Adrenal gland (tissue), 12 donors: ENCODE data around the gene UTP11. TPM values are rescaled to one million over a fixed set of nuclear protein-coding genes. Genes with fewer than 3 reads are reported as not detected.

Experiments
- DNase-seq, 7 donors: peaks; one replicate each; pipeline ENCODE4 v3.0.0-alpha.2; 2019 to 2020
- H3K27ac ChIP-seq, 5 donors: fragments of 200-600 bp; sonication (generic) in 4 of 5; 1 replicate in 3 of 5; 2 replicates in 2 of 5; pipeline versions ENCODE4 v1.5.1 to v1.8.0; 2016 to 2020; ENCODE audit warnings: mild to moderate bottlenecking in 1 of 5
- H3K27me3 ChIP-seq: fragments of 200-600 bp; 2 replicates; pipeline ENCODE4 v1.8.0; 2021
- H3K36me3 ChIP-seq, 2 donors: fragments of 200-600 bp; replicated peaks in 1 of 2; 1 replicate in 1 of 2; 2 replicates in 1 of 2; pipeline versions ENCODE4 v1.5.1 to v1.8.0; 2018 to 2022
- H3K4me1 ChIP-seq, 2 donors: fragments of 200-600 bp; replicated peaks in 1 of 2; 1 replicate in 1 of 2; 2 replicates in 1 of 2; pipeline versions ENCODE4 v1.5.1 to v1.8.0; 2018 to 2021
- H3K4me3 ChIP-seq, 4 donors: fragments of 200-600 bp; sonication (generic) in 3 of 4; one replicate each; pipeline ENCODE4 v1.5.1; 2016 to 2018
- H3K9me3 ChIP-seq, 3 donors: fragments of 200-600 bp; sonication (generic) in 1 of 3; replicated peaks in 1 of 3; 1 replicate in 2 of 3; 2 replicates in 1 of 3; pipeline versions ENCODE4 v1.5.1 to v1.8.0; 2016 to 2021
- POLR2A ChIP-seq, 2 donors: fragments of 450-650 bp; IDR thresholded peaks; one replicate each; pipeline ENCODE4 v1.6.1; 2017; ENCODE audit warnings: antibody characterized with exemption in 2 of 2, mild to moderate bottlenecking in 2 of 2, moderate library complexity in 1 of 2
- WGBS, 4 donors: extraction: QIAGEN DNeasy Blood & Tissue Kit in 2 of 4; methylation state at CpG; one replicate each; pipeline versions ENCODE4 v1.1.5 to v1.1.7; 2013 to 2017; 5-methylcytosine and 5-hydroxymethylcytosine counted together
- intact Hi-C, 2 donors: fragments of 100-400 bp; cut with DNase I; formaldehyde crosslinking; loops; one replicate each; pipeline versions ENCODE4 v1.14.1 to v1.15.0; 2022 to 2023
- polyA plus RNA-seq, 3 donors: library from polyadenylated mRNA; stranded (reverse); fragments of 200-250 nt in 2 of 3; fragments of 350-450 nt in 1 of 3; fragmentation: Illumina TruSeq in 1 of 3; extraction: RNeasy Lipid Tissue Mini Kit (QIAGEN cat#74804) in 1 of 3; gene quantifications; one replicate each; pipeline ENCODE4 v1.2.3, GENCODE V29; 2013 to 2014
- total RNA-seq, 9 donors: library from RNA; depleted of rRNA in 4 of 9; stranded (reverse); fragments of >200 nt in 4 of 9; fragments of 120-200 nt in 1 of 9; fragmentation: NEBNext Ultra II Directional in 1 of 9; extraction: Animal tissue kit (Norgen Biotek cat#: 25700) in 1 of 9; gene quantifications; one replicate each; pipeline versions ENCODE4 v1.1.0 to v1.2.4, GENCODE V29; 2013 to 2023
- TF ChIP-seq, protein P1 (sequence below), 6 experiments: fragments of 450-650 bp in 4 of 6; fragments of 200-600 bp in 2 of 6; sonication (generic) in 1 of 6; IDR thresholded peaks; 1 replicate in 5 of 6; 2 replicates in 1 of 6; pipeline versions ENCODE4 v1.5.1 to v1.8.0; 2016 to 2021; ENCODE audit warnings: antibody characterized with exemption in 6 of 6, mild to moderate bottlenecking in 2 of 6, moderate library complexity in 1 of 6
- donor health status: healthy with polysubstance abuse.
- donor health status: Bipolar disorder and iron deficiency.
- donor health status: DM: yes; HTN: yes; CAD: no.
- donor health status: DM: no; HTN: no; CAD: no.
- donor health status: DM: no; HTN: no; CAD: no.
- donor health status: DM: yes; HTN: yes; CAD: no.

Gene UTP11
- total and polyA plus RNA-seq, 12 donors, result 16.0 to 133 (median 37.4) TPM

DNA sequence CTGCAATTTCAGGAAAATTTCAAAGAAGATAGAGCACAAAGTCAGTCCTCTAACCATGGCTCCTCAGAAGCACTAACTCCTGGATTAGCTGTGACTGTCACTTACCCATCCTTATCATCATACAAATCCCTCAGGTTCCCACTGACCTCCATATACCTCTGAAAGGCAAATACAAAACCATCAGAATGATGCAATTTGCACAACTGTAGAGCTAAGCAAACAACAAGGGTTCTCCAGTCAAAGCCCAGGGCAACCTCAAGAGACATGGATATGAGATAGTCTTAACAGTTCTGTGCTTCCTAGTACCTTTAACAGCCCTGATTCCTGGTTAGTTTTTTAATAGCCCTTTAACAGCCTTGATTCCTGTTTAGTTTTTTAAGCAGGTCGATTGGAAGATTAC, 24.9 kb upstream of the UTP11 start:
- Histone ChIP-seq H3K27ac (no peak overlapping the region), H3K36me3 (peaks cover 0 to 49% of the 10 kb centered on the region in 2 donors), H3K9me3 (no peaks in the 10 kb centered on the region), H3K4me1 (peaks cover 9 to 15% of the 10 kb centered on the region in 2 donors), H3K4me3 (no peak overlapping the region), H3K27me3 (no peaks in the 10 kb centered on the region)
- TF ChIP-seq, protein P1, sequence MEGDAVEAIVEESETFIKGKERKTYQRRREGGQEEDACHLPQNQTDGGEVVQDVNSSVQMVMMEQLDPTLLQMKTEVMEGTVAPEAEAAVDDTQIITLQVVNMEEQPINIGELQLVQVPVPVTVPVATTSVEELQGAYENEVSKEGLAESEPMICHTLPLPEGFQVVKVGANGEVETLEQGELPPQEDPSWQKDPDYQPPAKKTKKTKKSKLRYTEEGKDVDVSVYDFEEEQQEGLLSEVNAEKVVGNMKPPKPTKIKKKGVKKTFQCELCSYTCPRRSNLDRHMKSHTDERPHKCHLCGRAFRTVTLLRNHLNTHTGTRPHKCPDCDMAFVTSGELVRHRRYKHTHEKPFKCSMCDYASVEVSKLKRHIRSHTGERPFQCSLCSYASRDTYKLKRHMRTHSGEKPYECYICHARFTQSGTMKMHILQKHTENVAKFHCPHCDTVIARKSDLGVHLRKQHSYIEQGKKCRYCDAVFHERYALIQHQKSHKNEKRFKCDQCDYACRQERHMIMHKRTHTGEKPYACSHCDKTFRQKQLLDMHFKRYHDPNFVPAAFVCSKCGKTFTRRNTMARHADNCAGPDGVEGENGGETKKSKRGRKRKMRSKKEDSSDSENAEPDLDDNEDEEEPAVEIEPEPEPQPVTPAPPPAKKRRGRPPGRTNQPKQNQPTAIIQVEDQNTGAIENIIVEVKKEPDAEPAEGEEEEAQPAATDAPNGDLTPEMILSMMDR (IDR thresholded peaks at IDR 0.05), result no peak
- no peak for TF ChIP-seq POLR2A (IDR thresholded peaks at IDR 0.05)
- DNase-seq, result no peak
- 15 to 55% (median 29%) methylated on average over 1 of the region's 1 CpG for WGBS, 4 donors
- intact Hi-C loops, result loop anchor here in 1 of 2 donors (5.0 kb wide), 1 partner anchor 35 kb away; no protein-coding TSS in a partner anchor

DNA sequence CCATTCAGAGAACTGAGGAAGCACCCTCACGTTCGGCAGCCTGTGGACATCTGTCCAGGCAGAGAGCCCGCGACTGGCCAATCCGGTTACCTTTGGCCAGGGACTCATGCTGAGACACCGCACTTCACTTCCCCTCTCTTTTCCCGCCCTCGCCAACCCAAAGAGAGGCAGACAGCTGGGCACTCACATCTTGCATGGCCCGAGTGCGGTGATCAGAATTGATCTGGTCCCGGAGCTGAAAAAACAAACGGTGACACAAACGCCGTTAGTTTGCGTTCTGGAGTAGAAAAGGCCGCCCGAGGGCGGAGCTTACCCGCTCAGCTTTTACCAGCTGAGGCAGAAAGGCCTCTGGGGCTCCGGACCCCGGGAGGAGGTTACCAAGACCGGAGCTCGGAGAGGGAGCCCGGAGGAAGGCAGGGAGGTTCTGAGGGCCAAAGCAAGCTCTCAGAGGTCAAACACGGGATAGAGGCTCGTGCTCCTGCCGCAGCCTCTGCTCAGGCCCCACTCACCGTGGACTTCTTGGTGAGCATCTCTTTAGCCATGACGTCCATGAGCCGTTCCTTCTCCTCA, 23.1 kb upstream of the UTP11 start:
- 0 to 1% (median 1%) methylated on average over 23 to 30 of the region's 30 CpGs for WGBS, 4 donors
- intact Hi-C loops, result loop anchor here in 1 of 2 donors (5.0 kb wide), 1 partner anchor 33 kb away; no protein-coding TSS in a partner anchor
- TF ChIP-seq, protein P1 (IDR thresholded peaks at IDR 0.05), result no peak
- TF ChIP-seq POLR2A (IDR thresholded peaks at IDR 0.05), result no peak
- H3K4me3 ChIP-seq, result peak overlapping the region; percentile 42 to 88 (median 59)
- H3K36me3 ChIP-seq, result peaks cover 0 to 33% of the 10 kb centered on the region in 2 donors
- H3K9me3 ChIP-seq, result no peaks in the 10 kb centered on the region
- H3K4me1 ChIP-seq, result peaks cover 9 to 15% of the 10 kb centered on the region in 2 donors
- peak overlapping the region; percentile 36 to 80 (median 54) for H3K27ac ChIP-seq
- no peaks in the 10 kb centered on the region for H3K27me3 ChIP-seq
- DNase-seq, result peak in 6 of 7 donors; percentile 51 to 73 (median 58)

DNA sequence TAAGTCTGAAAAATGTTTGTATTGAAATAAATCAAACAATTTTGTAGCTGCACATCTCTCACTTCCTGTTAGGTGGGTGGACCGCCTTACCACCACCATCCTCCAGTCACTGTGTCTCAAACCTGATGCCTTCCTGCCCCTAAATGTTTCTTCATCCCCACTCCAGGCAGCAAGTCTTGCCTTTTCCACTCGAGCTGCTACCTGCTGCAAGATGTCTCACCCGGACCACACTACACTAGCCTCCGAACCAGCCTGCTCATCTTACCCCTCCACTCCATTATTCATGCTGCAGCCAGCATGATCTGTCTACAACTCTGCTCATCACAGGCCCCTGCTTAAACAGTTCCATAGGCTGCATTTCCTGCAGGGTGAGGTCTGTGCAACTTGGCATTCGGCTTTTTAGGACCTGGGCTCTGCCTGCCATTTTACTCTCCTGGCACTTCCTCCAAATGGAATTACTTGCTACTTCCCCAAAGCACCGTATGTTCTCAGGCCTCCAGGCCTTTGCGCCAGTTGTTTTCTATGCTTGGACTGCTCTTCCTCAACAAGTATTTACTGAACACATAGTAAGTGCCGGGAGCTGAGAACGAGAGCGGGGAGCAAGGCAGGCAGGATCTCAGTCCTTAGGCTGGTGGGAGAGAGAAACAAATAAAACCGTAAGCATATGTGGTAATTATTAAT, 17.5 kb upstream of the UTP11 start:
- Histone ChIP-seq H3K4me3 (peak overlapping the region in 1 of 4 donors; percentile 46), H3K9me3 (no peaks in the 10 kb centered on the region), H3K36me3 (peaks cover 0 to 20% of the 10 kb centered on the region in 2 donors), H3K27me3 (no peaks in the 10 kb centered on the region), H3K27ac (peak overlapping the region in 3 of 5 donors; percentile 29 to 85 (median 85)), H3K4me1 (peaks cover 21 to 22% of the 10 kb centered on the region in 2 donors)
- no peak for DNase-seq
- WGBS, 4 donors, result 71 to 80% (median 77%) methylated on average over 11 of the region's 11 CpGs
- no peak for TF ChIP-seq POLR2A (IDR thresholded peaks at IDR 0.05)
- TF ChIP-seq, protein P1 (IDR thresholded peaks at IDR 0.05), result no peak
- intact Hi-C loops, result no loop called here

DNA sequence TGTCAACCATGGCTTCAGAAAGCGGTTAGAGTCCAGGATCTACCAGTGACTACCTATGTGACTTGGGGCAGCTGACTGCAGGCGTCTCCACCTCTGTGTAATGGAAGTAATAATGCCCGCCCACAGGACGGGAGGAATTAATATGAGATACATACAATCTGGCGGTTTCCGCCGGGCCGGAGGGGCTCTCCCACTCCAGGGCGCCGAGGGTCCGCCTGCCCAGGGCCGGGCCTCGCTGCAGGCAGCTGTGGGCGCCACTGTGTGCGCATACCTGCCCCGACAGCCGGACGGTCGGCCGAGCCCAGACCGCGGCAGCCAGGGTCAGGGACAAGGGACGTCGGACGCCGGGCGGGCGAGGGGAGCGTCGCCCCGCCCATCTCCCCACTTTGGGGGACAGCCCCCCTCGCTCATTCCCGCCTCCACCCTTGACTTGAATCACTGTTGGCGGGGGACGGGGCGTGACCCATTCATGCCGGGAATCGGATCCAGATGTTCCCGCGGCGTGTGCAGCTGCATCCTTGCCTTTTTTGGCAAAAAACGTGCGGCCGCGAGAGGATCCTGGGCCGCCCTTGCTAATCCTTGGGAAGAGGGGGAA, 16.7 kb upstream of the UTP11 start:
- Histone ChIP-seq H3K36me3 (peaks cover 0 to 20% of the 10 kb centered on the region in 2 donors), H3K4me1 (peaks cover 25 to 30% of the 10 kb centered on the region in 2 donors), H3K27ac (peak overlapping the region in 4 of 5 donors; percentile 66 to 85 (median 80)), H3K4me3 (peak overlapping the region in 1 of 4 donors; percentile 46), H3K9me3 (no peaks in the 10 kb centered on the region), H3K27me3 (no peaks in the 10 kb centered on the region)
- peak in 1 of 2 donors; percentile 49 for TF ChIP-seq POLR2A (IDR thresholded peaks at IDR 0.05)
- TF ChIP-seq, protein P1 (IDR thresholded peaks at IDR 0.05), result peak in 1 of 6 experiments; percentile 11
- 2 to 22% (median 13%) methylated on average over 9 to 46 of the region's 46 CpGs for WGBS, 4 donors
- DNase-seq, result peak in 6 of 7 donors; percentile 41 to 85 (median 80)
- intact Hi-C loops, result no loop called here
